ENCODE data around the gene DCTD. TPM values are rescaled to one million over a fixed set of nuclear protein-coding genes. Genes with fewer than 3 reads are reported as not detected.

Gene DCTD
- total RNA-seq, 1 experiment from 2014 or later = 72.7 TPM

- H3K36me3 ChIP-seq (ENCODE audit: insufficient read depth, low read length, poor library complexity, severe bottlenecking) = no peaks in the 10 kb centered on the region
- H3K9me3 ChIP-seq (ENCODE audit: low read depth, low read length, poor library complexity, severe bottlenecking) = no peaks in the 10 kb centered on the region
- ChIA-PET POLR2A (ENCODE audit: low non-redundant PET) (no interaction called here), CTCF (no interaction called here)
- intact Hi-C loops (cut with micrococcal nuclease; ENCODE audit: unreplicated experiment) = loop anchor here (10.0 kb wide), 2 partner anchors 1346 to 1776 kb away; no protein-coding TSS in a partner anchor
- H3K27me3 ChIP-seq (replicated peaks; ENCODE audit: insufficient read depth, low read depth, low read length, poor library complexity) = no peaks in the 10 kb centered on the region
- H3K27ac ChIP-seq (ENCODE audit: low read depth, low read length, poor library complexity, severe bottlenecking) = no peak overlapping the region
- H3K4me1 ChIP-seq (ENCODE audit: insufficient read depth, low read length, poor library complexity, severe bottlenecking) = peaks cover 5% of the 10 kb centered on the region
- DNase-seq (ENCODE audit: low spot score) = no peak
- H3K4me3 ChIP-seq (ENCODE audit: low read depth, low read length, poor library complexity, severe bottlenecking) = no peak overlapping the region
- no peak for TF ChIP-seq CTCF (conservative IDR thresholded peaks at IDR 0.05; ENCODE audit: low read depth, low read length)
- no peak for TF ChIP-seq EZH2 (IDR thresholded peaks at IDR 0.05; ENCODE audit: borderline replicate concordance, low read depth, low read length, poor library complexity, severe bottlenecking)
- BruUV-seq (replicated peaks) = no TSS peak
Measured at GRCh38 chr4:182920676-182921075, 3.5 kb upstream of the DCTD start.

- Histone ChIP-seq H3K27me3 (replicated peaks; ENCODE audit: insufficient read depth, low read depth, low read length, poor library complexity) (no peaks in the 10 kb centered on the region), H3K4me3 (ENCODE audit: low read depth, low read length, poor library complexity, severe bottlenecking) (no peak overlapping the region), H3K27ac (ENCODE audit: low read depth, low read length, poor library complexity, severe bottlenecking) (no peak overlapping the region), H3K9me3 (ENCODE audit: low read depth, low read length, poor library complexity, severe bottlenecking) (no peaks in the 10 kb centered on the region), H3K36me3 (ENCODE audit: insufficient read depth, low read length, poor library complexity, severe bottlenecking) (no peaks in the 10 kb centered on the region), H3K4me1 (ENCODE audit: insufficient read depth, low read length, poor library complexity, severe bottlenecking) (peaks cover 5% of the 10 kb centered on the region)
- BruUV-seq (replicated peaks) = no TSS peak
- TF ChIP-seq CTCF (conservative IDR thresholded peaks at IDR 0.05; ENCODE audit: low read depth, low read length) = no peak
- TF ChIP-seq EZH2 (IDR thresholded peaks at IDR 0.05; ENCODE audit: borderline replicate concordance, low read depth, low read length, poor library complexity, severe bottlenecking) = no peak
- POLR2A ChIA-PET (ENCODE audit: low non-redundant PET) = no interaction called here
- DNase-seq (ENCODE audit: low spot score) = no peak
- CTCF ChIA-PET = interaction anchor here (0.7 kb wide), 1 partner anchor 18 kb away, joined by 11 read pairs; no protein-coding TSS in a partner anchor
- intact Hi-C loops (cut with micrococcal nuclease; ENCODE audit: unreplicated experiment) = no loop called here
Measured at GRCh38 chr4:182918791-182919302, 1.7 kb upstream of the DCTD start.

GRCh38 chr4:182918044-182918607, 940 bp upstream of the DCTD start:
- no peaks in the 10 kb centered on the region for H3K9me3 ChIP-seq (ENCODE audit: low read depth, low read length, poor library complexity, severe bottlenecking)
- ChIA-PET POLR2A (ENCODE audit: low non-redundant PET) (no interaction called here), CTCF (interaction anchor here (0.6 to 1.0 kb wide), 3 partner anchors 18 to 469 kb away, joined by 3 to 11 read pairs (median 3); no protein-coding TSS in a partner anchor)
- H3K27me3 ChIP-seq (replicated peaks; ENCODE audit: insufficient read depth, low read depth, low read length, poor library complexity) = no peaks in the 10 kb centered on the region
- H3K27ac ChIP-seq (ENCODE audit: low read depth, low read length, poor library complexity, severe bottlenecking) = peak overlapping the region; percentile 72
- DNase-seq (ENCODE audit: low spot score) = no peak
- TF ChIP-seq EZH2 (IDR thresholded peaks at IDR 0.05; ENCODE audit: borderline replicate concordance, low read depth, low read length, poor library complexity, severe bottlenecking) (no peak), CTCF (conservative IDR thresholded peaks at IDR 0.05; ENCODE audit: low read depth, low read length) (0 out of 2 replicates have a peak, but pooled peaks have one; percentile 1)
- intact Hi-C loops (cut with micrococcal nuclease; ENCODE audit: unreplicated experiment) = no loop called here
- no peaks in the 10 kb centered on the region for H3K36me3 ChIP-seq (ENCODE audit: insufficient read depth, low read length, poor library complexity, severe bottlenecking)
- no TSS peak for BruUV-seq (replicated peaks)
- peak overlapping the region; percentile 69 for H3K4me3 ChIP-seq (ENCODE audit: low read depth, low read length, poor library complexity, severe bottlenecking)
- peaks cover 5% of the 10 kb centered on the region for H3K4me1 ChIP-seq (ENCODE audit: insufficient read depth, low read length, poor library complexity, severe bottlenecking)
